ENCODE data around the gene MPDZ.

DNA sequence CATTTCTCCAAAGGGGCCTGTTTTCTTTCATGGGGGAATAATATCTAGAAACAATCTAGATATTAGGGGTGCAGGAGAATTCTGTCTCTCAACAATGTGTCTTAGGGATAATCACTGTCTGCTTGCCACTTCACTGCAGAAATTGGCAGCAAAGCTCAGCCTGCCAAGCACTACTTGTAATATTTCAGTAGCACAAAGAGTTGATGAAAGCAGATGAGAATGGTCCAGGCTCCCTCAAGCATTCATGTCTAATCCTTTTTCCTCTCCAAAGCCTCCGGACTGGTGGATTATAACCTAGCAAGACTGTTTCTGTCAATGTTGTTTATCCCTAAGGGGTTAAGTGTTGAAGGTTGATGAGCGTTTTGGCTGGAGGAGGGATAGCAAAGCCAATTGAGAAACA, 13.3 kb upstream of the MPDZ start:
- TF ChIP-seq, protein P1, sequence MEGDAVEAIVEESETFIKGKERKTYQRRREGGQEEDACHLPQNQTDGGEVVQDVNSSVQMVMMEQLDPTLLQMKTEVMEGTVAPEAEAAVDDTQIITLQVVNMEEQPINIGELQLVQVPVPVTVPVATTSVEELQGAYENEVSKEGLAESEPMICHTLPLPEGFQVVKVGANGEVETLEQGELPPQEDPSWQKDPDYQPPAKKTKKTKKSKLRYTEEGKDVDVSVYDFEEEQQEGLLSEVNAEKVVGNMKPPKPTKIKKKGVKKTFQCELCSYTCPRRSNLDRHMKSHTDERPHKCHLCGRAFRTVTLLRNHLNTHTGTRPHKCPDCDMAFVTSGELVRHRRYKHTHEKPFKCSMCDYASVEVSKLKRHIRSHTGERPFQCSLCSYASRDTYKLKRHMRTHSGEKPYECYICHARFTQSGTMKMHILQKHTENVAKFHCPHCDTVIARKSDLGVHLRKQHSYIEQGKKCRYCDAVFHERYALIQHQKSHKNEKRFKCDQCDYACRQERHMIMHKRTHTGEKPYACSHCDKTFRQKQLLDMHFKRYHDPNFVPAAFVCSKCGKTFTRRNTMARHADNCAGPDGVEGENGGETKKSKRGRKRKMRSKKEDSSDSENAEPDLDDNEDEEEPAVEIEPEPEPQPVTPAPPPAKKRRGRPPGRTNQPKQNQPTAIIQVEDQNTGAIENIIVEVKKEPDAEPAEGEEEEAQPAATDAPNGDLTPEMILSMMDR (IDR thresholded peaks at IDR 0.05 in 2 of 3, conservative IDR thresholded peaks at IDR 0.05 in 1 of 3; ENCODE audit: borderline replicate concordance in 1 of 3, insufficient read depth in 1 of 3, low read depth in 2 of 3, low read length in 2 of 3), result no peak
- TF ChIP-seq ZNF274 (IDR thresholded peaks at IDR 0.05; ENCODE audit: low read depth, low read length) (no peak), YY1 (IDR thresholded peaks at IDR 0.05; ENCODE audit: extremely low read depth, insufficient replicate concordance, low read depth, low read length) (no peak), SRF (IDR thresholded peaks at IDR 0.05; ENCODE audit: low read depth) (no peak), POLR2A (IDR thresholded peaks at IDR 0.05; ENCODE audit: borderline replicate concordance, extremely low read depth, insufficient read depth, insufficient read length) (no peak), EZH2phosphoT487 (IDR thresholded peaks at IDR 0.05; ENCODE audit: borderline replicate concordance) (no peak), RAD21 (IDR thresholded peaks at IDR 0.05; ENCODE audit: low read depth) (no peak), POLR2AphosphoS5 (IDR thresholded peaks at IDR 0.05; ENCODE audit: low read depth, low read length) (no peak), EZH2 (IDR thresholded peaks at IDR 0.05) (no peak), TCF7L2 (IDR thresholded peaks at IDR 0.05; ENCODE audit: borderline replicate concordance, extremely low read depth, insufficient read depth, insufficient read length) (no peak)
- TF ChIP-seq, protein P2, sequence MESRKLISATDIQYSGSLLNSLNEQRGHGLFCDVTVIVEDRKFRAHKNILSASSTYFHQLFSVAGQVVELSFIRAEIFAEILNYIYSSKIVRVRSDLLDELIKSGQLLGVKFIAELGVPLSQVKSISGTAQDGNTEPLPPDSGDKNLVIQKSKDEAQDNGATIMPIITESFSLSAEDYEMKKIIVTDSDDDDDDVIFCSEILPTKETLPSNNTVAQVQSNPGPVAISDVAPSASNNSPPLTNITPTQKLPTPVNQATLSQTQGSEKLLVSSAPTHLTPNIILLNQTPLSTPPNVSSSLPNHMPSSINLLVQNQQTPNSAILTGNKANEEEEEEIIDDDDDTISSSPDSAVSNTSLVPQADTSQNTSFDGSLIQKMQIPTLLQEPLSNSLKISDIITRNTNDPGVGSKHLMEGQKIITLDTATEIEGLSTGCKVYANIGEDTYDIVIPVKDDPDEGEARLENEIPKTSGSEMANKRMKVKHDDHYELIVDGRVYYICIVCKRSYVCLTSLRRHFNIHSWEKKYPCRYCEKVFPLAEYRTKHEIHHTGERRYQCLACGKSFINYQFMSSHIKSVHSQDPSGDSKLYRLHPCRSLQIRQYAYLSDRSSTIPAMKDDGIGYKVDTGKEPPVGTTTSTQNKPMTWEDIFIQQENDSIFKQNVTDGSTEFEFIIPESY (IDR thresholded peaks at IDR 0.05; ENCODE audit: extremely low read depth, insufficient replicate concordance, low read length), result no peak

Measured in HCT116 (cell line).